ENCODE data around the gene PREX1. TPM values are rescaled to one million over a fixed set of nuclear protein-coding genes. Genes with fewer than 3 reads are reported as not detected.

PREX1 gene
- total and polyA plus RNA-seq, 3 donors from 2014 or later, result 18.0 to 36.5 (median 27.1) TPM

- intact Hi-C loops (cut with DNase I; ENCODE audit: low total_unique reads), result no loop called here
- H3K4me1 ChIP-seq, result peaks cover 15% of the 10 kb centered on the region
- TF ChIP-seq CTCF (IDR thresholded peaks at IDR 0.05) (no peak), POLR2A (IDR thresholded peaks at IDR 0.05) (no peak)
- no peak overlapping the region for H3K27ac ChIP-seq
- no peaks in the 10 kb centered on the region for H3K27me3 ChIP-seq
- H3K4me3 ChIP-seq, result no peak overlapping the region
- 70 to 87% methylated on average over 6 of the region's 6 CpGs for WGBS, 2 donors
- DNase-seq, result no peak
- no peaks in the 10 kb centered on the region for H3K9me3 ChIP-seq
- no peaks in the 10 kb centered on the region for H3K36me3 ChIP-seq (ENCODE audit: low read depth, missing control alignments)
Observed at GRCh38 chr20:48727226-48727625, 100.6 kb downstream of the PREX1 start.

- intact Hi-C loops (cut with DNase I; ENCODE audit: low total_unique reads), result no loop called here
- Histone ChIP-seq H3K4me3 (no peak overlapping the region), H3K9me3 (no peaks in the 10 kb centered on the region), H3K27ac (no peak overlapping the region), H3K36me3 (ENCODE audit: low read depth, missing control alignments) (no peaks in the 10 kb centered on the region), H3K27me3 (no peaks in the 10 kb centered on the region), H3K4me1 (peaks cover 15% of the 10 kb centered on the region)
- 54 to 65% methylated on average over 3 of the region's 3 CpGs for WGBS, 2 donors
- TF ChIP-seq CTCF (IDR thresholded peaks at IDR 0.05) (no peak), POLR2A (IDR thresholded peaks at IDR 0.05) (no peak)
- DNase-seq, result peak; percentile 78
Observed at GRCh38 chr20:48725555-48725991, 102.2 kb downstream of the PREX1 start.

DNA sequence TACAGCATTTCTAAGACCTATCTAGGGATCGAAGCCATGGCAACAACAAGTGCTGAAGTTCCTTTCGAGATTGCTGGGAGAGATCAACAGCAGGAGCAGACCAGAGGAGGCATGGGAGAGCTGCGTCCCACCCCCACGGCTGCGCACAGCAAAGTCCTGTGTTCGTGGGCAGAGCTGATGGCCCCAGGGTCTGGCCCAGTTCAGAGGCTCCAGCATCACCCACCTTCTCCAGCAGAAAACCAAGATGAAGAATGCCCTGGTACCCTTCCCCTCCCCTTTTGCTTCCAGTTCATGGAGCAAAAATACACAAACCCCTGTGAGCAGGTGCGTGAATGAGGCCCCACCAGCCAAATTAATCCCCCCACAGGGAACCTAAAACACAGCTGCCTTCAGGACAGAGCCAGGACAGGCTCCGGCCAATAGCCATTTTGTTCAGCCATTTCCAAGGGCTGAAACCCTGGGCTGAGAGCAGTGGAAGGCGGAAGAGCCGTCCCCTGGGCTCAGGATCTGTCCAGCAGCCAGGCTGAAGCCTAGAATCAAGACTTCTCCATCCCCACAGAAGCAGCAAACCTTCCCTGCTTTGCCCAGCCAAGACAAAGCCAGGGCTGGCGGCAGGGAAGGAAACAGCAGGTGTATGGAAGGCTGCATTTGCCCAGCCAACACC lies 102.8 kb downstream of the PREX1 start:
- intact Hi-C loops (cut with DNase I; ENCODE audit: low total_unique reads), result no loop called here
- Histone ChIP-seq H3K27me3 (no peaks in the 10 kb centered on the region), H3K4me3 (no peak overlapping the region), H3K27ac (no peak overlapping the region), H3K9me3 (no peaks in the 10 kb centered on the region), H3K36me3 (ENCODE audit: low read depth, missing control alignments) (no peaks in the 10 kb centered on the region), H3K4me1 (peaks cover 15% of the 10 kb centered on the region)
- TF ChIP-seq CTCF (IDR thresholded peaks at IDR 0.05) (no peak), POLR2A (IDR thresholded peaks at IDR 0.05) (no peak)
- DNase-seq, result no peak
- 78 to 82% methylated on average over 10 to 11 of the region's 11 CpGs for WGBS, 2 donors

GRCh38 chr20:48724382-48724781 lies 103.4 kb downstream of the PREX1 start:
- 73 to 79% methylated on average over 5 of the region's 5 CpGs for WGBS, 2 donors
- peak overlapping the region in 1 of 2 donors; percentile 8 for H3K27ac ChIP-seq
- TF ChIP-seq CTCF (IDR thresholded peaks at IDR 0.05), result no peak
- no peak for TF ChIP-seq POLR2A (IDR thresholded peaks at IDR 0.05)
- no peaks in the 10 kb centered on the region for H3K27me3 ChIP-seq
- intact Hi-C loops (cut with DNase I; ENCODE audit: low total_unique reads), result no loop called here
- no peaks in the 10 kb centered on the region for H3K36me3 ChIP-seq (ENCODE audit: low read depth, missing control alignments)
- no peak overlapping the region for H3K4me3 ChIP-seq
- no peak for DNase-seq
- peaks cover 15% of the 10 kb centered on the region for H3K4me1 ChIP-seq
- no peaks in the 10 kb centered on the region for H3K9me3 ChIP-seq
